H9 (cell line): ENCODE results near the gene NAGPA. TPM values are rescaled to one million over a fixed set of nuclear protein-coding genes. Genes with fewer than 3 reads are reported as not detected.

Source experiments
- DNase-seq: peaks from one replicate; pipeline ENCODE4 v3.0.0-alpha.2; 2017
- H2AFZ ChIP-seq: one replicate; pipeline ENCODE4 v1.6.1; 2013; ENCODE audit warnings: mild to moderate bottlenecking, low read length, control low read depth, moderate library complexity
- H2AK5ac ChIP-seq: 2 replicates; pipeline ENCODE4 v1.6.1; 2013; ENCODE audit warnings: low read length, control low read depth, mixed read lengths; ENCODE audit not compliant: insufficient read length
- H2BK120ac ChIP-seq: one replicate; pipeline ENCODE4 v1.6.1; 2013; ENCODE audit warnings: low read depth, mild to moderate bottlenecking, low read length, control low read depth, inconsistent platforms; ENCODE audit not compliant: poor library complexity, severe bottlenecking
- H2BK12ac ChIP-seq: 2 replicates; pipeline ENCODE4 v1.6.1; 2013; ENCODE audit warnings: low read length, control low read depth, mixed read lengths, low read depth; ENCODE audit not compliant: insufficient read length
- H2BK15ac ChIP-seq: 2 replicates; pipeline ENCODE4 v1.6.1; 2013; ENCODE audit warnings: low read depth, low read length, control low read depth
- H2BK20ac ChIP-seq: one replicate; pipeline ENCODE4 v1.6.1; 2013; ENCODE audit warnings: low read depth, mild to moderate bottlenecking, low read length, control low read depth, inconsistent platforms; ENCODE audit not compliant: poor library complexity, severe bottlenecking
- H2BK5ac ChIP-seq: 2 replicates; pipeline ENCODE4 v1.6.1; 2013; ENCODE audit warnings: low read length, control low read depth, mixed read lengths; ENCODE audit not compliant: insufficient read length
- H3K14ac ChIP-seq: 2 replicates; pipeline ENCODE4 v1.6.1; 2013; ENCODE audit warnings: low read length, control low read depth; ENCODE audit not compliant: insufficient read depth
- H3K18ac ChIP-seq: 2 replicates; pipeline ENCODE4 v1.6.1; 2013; ENCODE audit warnings: low read depth, mild to moderate bottlenecking, mixed read lengths, low read length, control low read depth; ENCODE audit not compliant: insufficient read length
- H3K23ac ChIP-seq: 2 replicates; pipeline ENCODE4 v1.6.1; 2013; ENCODE audit warnings: low read length, control low read depth, mixed read lengths, low read depth; ENCODE audit not compliant: insufficient read length
- H3K23me2 ChIP-seq: 2 replicates; pipeline ENCODE4 v1.6.1; 2013; ENCODE audit warnings: low read depth, mild to moderate bottlenecking, mixed read lengths, low read length, control low read depth; ENCODE audit not compliant: insufficient read length, poor library complexity, severe bottlenecking
- H3K27ac ChIP-seq: 2 replicates; pipeline ENCODE4 v1.5.1; 2013; ENCODE audit warnings: low read length, control low read depth, mixed read lengths, low read depth; ENCODE audit not compliant: insufficient read length
- H3K27me3 ChIP-seq: 2 replicates; pipeline ENCODE4 v1.6.1; 2013; ENCODE audit warnings: low read length, control low read depth, inconsistent platforms; ENCODE audit not compliant: insufficient read depth
- H3K4ac ChIP-seq: 2 replicates; pipeline ENCODE4 v1.6.1; 2013; ENCODE audit warnings: low read depth, mild to moderate bottlenecking, control low read depth, inconsistent platforms, low read length, moderate library complexity
- H3K4me1 ChIP-seq: 2 replicates; pipeline ENCODE4 v1.6.1; 2013; ENCODE audit warnings: low read length, control low read depth, inconsistent platforms; ENCODE audit not compliant: insufficient read depth
- H3K4me2 ChIP-seq: 2 replicates; pipeline ENCODE4 v1.6.1; 2013; ENCODE audit warnings: low read length, control low read depth, mixed read lengths; ENCODE audit not compliant: insufficient read length, insufficient read depth
- H3K56ac ChIP-seq: 2 replicates; pipeline ENCODE4 v1.6.1; 2013; ENCODE audit warnings: low read depth, mild to moderate bottlenecking, mixed read lengths, low read length, control low read depth; ENCODE audit not compliant: insufficient read length
- H3K79me1 ChIP-seq: 2 replicates; pipeline ENCODE4 v1.6.1; 2013; ENCODE audit warnings: low read depth, mild to moderate bottlenecking, moderate library complexity, low read length, control low read depth, inconsistent platforms; ENCODE audit not compliant: insufficient read depth, poor library complexity, severe bottlenecking
- H3K79me2 ChIP-seq: 2 replicates; pipeline ENCODE4 v1.6.1; 2013; ENCODE audit warnings: low read length, control low read depth, inconsistent platforms; ENCODE audit not compliant: insufficient read depth
- H3K9ac ChIP-seq: 2 replicates; pipeline ENCODE4 v1.6.1; 2013; ENCODE audit warnings: low read length, control low read depth, mixed read lengths; ENCODE audit not compliant: insufficient read length; ENCODE audit errors: extremely low read depth
- H3K9me3 ChIP-seq: one replicate; pipeline ENCODE4 v1.6.1; 2013; ENCODE audit warnings: low read depth, low read length, inconsistent platforms; ENCODE audit not compliant: control insufficient read depth
- H3T11ph ChIP-seq: one replicate; pipeline ENCODE4 v1.6.1; 2013; ENCODE audit warnings: mild to moderate bottlenecking, low read length, control low read depth, inconsistent platforms
- H4K20me1 ChIP-seq: one replicate; pipeline ENCODE4 v1.6.1; 2013; ENCODE audit not compliant: control insufficient read depth, insufficient read length, insufficient read depth
- H4K5ac ChIP-seq: 2 replicates; pipeline ENCODE4 v1.6.1; 2013; ENCODE audit warnings: low read depth, mild to moderate bottlenecking, mixed read lengths, low read length, control low read depth; ENCODE audit not compliant: insufficient read length
- H4K8ac ChIP-seq: replicated peaks from 2 replicates; pipeline ENCODE4 v1.6.1; 2013; ENCODE audit warnings: low read length, control low read depth, mixed read lengths, low read depth; ENCODE audit not compliant: insufficient read length
- H4K91ac ChIP-seq: 2 replicates; pipeline ENCODE4 v1.6.1; 2013; ENCODE audit warnings: low read depth, mild to moderate bottlenecking, moderate library complexity, mixed read lengths, low read length, control low read depth; ENCODE audit not compliant: insufficient read length
- H3K27ac Mint-ChIP-seq, 3 experiments: 2 replicates in 2 of 3; 3 replicates in 1 of 3; pipeline ENCODE4 v1.8.0; 2020 to 2021; ENCODE audit warnings: mixed read lengths in 3 of 3, mild to moderate bottlenecking in 1 of 3, moderate library complexity in 1 of 3
- H3K27me3 Mint-ChIP-seq: 2 replicates; pipeline ENCODE4 v1.8.0; 2021; ENCODE audit warnings: low read depth, mild to moderate bottlenecking, moderate library complexity, mixed read lengths
- H3K36me3 Mint-ChIP-seq, 3 experiments: 2 replicates in 2 of 3; 3 replicates in 1 of 3; pipeline ENCODE4 v1.8.0; 2020 to 2021; ENCODE audit warnings: low read depth in 3 of 3, mixed read lengths in 3 of 3; ENCODE audit not compliant: insufficient read depth in 1 of 3
- H3K4me1 Mint-ChIP-seq, 2 experiments: 2 replicates each; pipeline ENCODE4 v1.8.0; 2020; ENCODE audit warnings: mixed read lengths in 2 of 2
- H3K4me3 Mint-ChIP-seq, 2 experiments: 2 replicates in 1 of 2; 3 replicates in 1 of 2; pipeline ENCODE4 v1.8.0; 2020 to 2021; ENCODE audit warnings: mild to moderate bottlenecking in 2 of 2, mixed read lengths in 2 of 2, moderate library complexity in 1 of 2
- H3K9me3 Mint-ChIP-seq, 2 experiments: 2 replicates in 1 of 2; 3 replicates in 1 of 2; pipeline ENCODE4 v1.8.0; 2020; ENCODE audit warnings: mild to moderate bottlenecking in 2 of 2, mixed read lengths in 2 of 2, moderate library complexity in 1 of 2
- WGBS: extraction: QIAGEN DNeasy Blood & Tissue Kit; methylation state at CpG from one replicate; pipeline ENCODE4 v1.1.7; 2013; ENCODE audit warnings: missing lambda C conversion rate, low lambda C conversion rate, mixed read lengths; ENCODE audit not compliant: insufficient read length; ENCODE audit errors: extremely low coverage; 5-methylcytosine and 5-hydroxymethylcytosine counted together
- total RNA-seq: library from RNA; stranded (reverse); gene quantifications from 2 replicates; pipeline ENCODE4 v1.2.1, GENCODE V29; 2021
- TF ChIP-seq, protein P1 (sequence below): fragments of 200-600 bp; sonication (generic); conservative IDR thresholded peaks from 3 replicates; pipeline ENCODE4 v1.8.0; 2021; ENCODE audit warnings: antibody characterized with exemption, mild to moderate bottlenecking

The NAGPA gene
- total RNA-seq, 1 experiment from 2014 or later = 12.1 TPM

DNA sequence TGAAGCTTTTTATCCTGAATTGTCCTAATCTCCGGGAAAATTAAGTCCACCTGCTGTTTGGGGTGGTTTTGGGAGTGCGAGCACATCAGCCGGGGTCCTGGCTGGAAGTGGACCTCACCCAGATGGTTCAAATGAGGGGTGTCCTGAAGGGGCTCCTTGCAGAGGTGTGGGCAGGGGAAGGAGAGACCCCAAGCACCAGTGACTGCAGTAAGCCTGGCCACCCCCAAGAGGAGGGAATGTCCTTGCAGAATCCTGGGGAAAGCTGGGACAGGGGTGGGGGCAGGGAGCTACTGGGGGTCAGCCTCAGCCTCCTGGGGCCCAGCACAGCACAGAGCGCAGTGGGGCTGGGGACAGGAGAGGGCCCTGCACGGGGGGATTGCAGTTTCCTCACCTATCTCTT lies 29.4 kb downstream of the NAGPA start:
- H4K91ac ChIP-seq = no peak overlapping the region
- no peaks in the 10 kb centered on the region for H3K79me1 ChIP-seq
- H3K79me2 ChIP-seq = no peaks in the 10 kb centered on the region
- no peak overlapping the region for H3K56ac ChIP-seq
- Mint-ChIP-seq H3K4me1 (no peaks in the 10 kb centered on the region), H3K27me3 (peaks cover 3% of the 10 kb centered on the region; the same call in 1 of the 2 replicates), H3K9me3 (no peaks in the 10 kb centered on the region), H3K36me3 (no peaks in the 10 kb centered on the region), H3K27ac (peak overlapping the region in 1 of 3 experiments; percentile 59; a peak in 1 of 7 replicates), H3K4me3 (no peak overlapping the region)
- H3K18ac ChIP-seq = no peak overlapping the region
- TF ChIP-seq, protein P1, sequence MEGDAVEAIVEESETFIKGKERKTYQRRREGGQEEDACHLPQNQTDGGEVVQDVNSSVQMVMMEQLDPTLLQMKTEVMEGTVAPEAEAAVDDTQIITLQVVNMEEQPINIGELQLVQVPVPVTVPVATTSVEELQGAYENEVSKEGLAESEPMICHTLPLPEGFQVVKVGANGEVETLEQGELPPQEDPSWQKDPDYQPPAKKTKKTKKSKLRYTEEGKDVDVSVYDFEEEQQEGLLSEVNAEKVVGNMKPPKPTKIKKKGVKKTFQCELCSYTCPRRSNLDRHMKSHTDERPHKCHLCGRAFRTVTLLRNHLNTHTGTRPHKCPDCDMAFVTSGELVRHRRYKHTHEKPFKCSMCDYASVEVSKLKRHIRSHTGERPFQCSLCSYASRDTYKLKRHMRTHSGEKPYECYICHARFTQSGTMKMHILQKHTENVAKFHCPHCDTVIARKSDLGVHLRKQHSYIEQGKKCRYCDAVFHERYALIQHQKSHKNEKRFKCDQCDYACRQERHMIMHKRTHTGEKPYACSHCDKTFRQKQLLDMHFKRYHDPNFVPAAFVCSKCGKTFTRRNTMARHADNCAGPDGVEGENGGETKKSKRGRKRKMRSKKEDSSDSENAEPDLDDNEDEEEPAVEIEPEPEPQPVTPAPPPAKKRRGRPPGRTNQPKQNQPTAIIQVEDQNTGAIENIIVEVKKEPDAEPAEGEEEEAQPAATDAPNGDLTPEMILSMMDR = no peak
- DNase-seq = no peak
- no peak overlapping the region for H2BK5ac ChIP-seq
- H3K9me3 ChIP-seq = no peaks in the 10 kb centered on the region
- H3K23ac ChIP-seq = no peak overlapping the region
- H3K14ac ChIP-seq = no peak overlapping the region
- no peak overlapping the region for H2BK20ac ChIP-seq
- H2AK5ac ChIP-seq = no peak overlapping the region
- H3K23me2 ChIP-seq = no peaks in the 10 kb centered on the region
- H4K8ac ChIP-seq = no peak overlapping the region
- no peak overlapping the region for H3T11ph ChIP-seq
- no peak overlapping the region for H3K27ac ChIP-seq
- H3K4me1 ChIP-seq = no peaks in the 10 kb centered on the region
- H3K9ac ChIP-seq = no peak overlapping the region
- no peak overlapping the region for H2AFZ ChIP-seq
- no peak overlapping the region for H4K5ac ChIP-seq
- no peak overlapping the region for H2BK120ac ChIP-seq
- no peaks in the 10 kb centered on the region for H3K27me3 ChIP-seq
- no peak overlapping the region for H2BK12ac ChIP-seq
- WGBS = no CpG with 5 or more reads among the region's 5 CpGs
- H3K4me2 ChIP-seq = no peak overlapping the region
- H2BK15ac ChIP-seq = no peak overlapping the region
- H4K20me1 ChIP-seq = no peaks in the 10 kb centered on the region
- H3K4ac ChIP-seq = no peak overlapping the region
